ENCODE results near the gene SLC25A26. TPM values are rescaled to one million over a fixed set of nuclear protein-coding genes. Genes with fewer than 3 reads are reported as not detected.

The SLC25A26 gene
- total and polyA plus RNA-seq, 12 donors: 12.1 to 44.2 (median 31.0) TPM

GRCh38 chr3:66348704-66349103, 127.9 kb downstream of the SLC25A26 start:
- WGBS, 2 donors: 30 to 37% methylated on average over 3 of the region's 3 CpGs
- intact Hi-C loops (cut with DNase I): no loop called here
- Histone ChIP-seq H3K4me3 (no peak overlapping the region), H3K36me3 (peaks cover 0 to 10% (median 0%) of the 10 kb centered on the region in 9 donors), H3K27me3 (no peaks in the 10 kb centered on the region), H3K4me1 (peaks cover 0 to 30% (median 16%) of the 10 kb centered on the region in 9 donors), H3K9me3 (peaks cover 0 to 8% (median 0%) of the 10 kb centered on the region in 11 donors), H3K27ac (peak overlapping the region in 4 of 10 donors; percentile 18 to 56 (median 44))
- no peak for TF ChIP-seq CTCF (IDR thresholded peaks at IDR 0.05)
- peak in 1 of 2 donors; percentile 53 for DNase-seq
- peak; percentile 45 to 89 (median 70) for ATAC-seq

- intact Hi-C loops (cut with DNase I): no loop called here
- no peak for TF ChIP-seq CTCF (IDR thresholded peaks at IDR 0.05)
- Histone ChIP-seq H3K27ac (no peak overlapping the region), H3K27me3 (no peaks in the 10 kb centered on the region), H3K4me1 (peaks cover 0 to 37% (median 14%) of the 10 kb centered on the region in 9 donors), H3K4me3 (no peak overlapping the region), H3K36me3 (peaks cover 0 to 10% (median 0%) of the 10 kb centered on the region in 9 donors), H3K9me3 (peaks cover 0 to 8% (median 0%) of the 10 kb centered on the region in 11 donors)
- DNase-seq (no peak), ATAC-seq (no peak)
- WGBS, 2 donors: 92 to 97% methylated on average over 8 of the region's 8 CpGs
These were observed 129.8 kb downstream of the SLC25A26 start for GRCh38 chr3:66350601-66351000.

GRCh38 chr3:66353039-66353438, 132.2 kb downstream of the SLC25A26 start:
- DNase-seq (no peak), ATAC-seq (no peak)
- Histone ChIP-seq H3K36me3 (no peaks in the 10 kb centered on the region), H3K27me3 (no peaks in the 10 kb centered on the region), H3K9me3 (no peaks in the 10 kb centered on the region), H3K4me1 (peaks cover 0 to 44% (median 14%) of the 10 kb centered on the region in 9 donors), H3K4me3 (no peak overlapping the region), H3K27ac (peak overlapping the region in 1 of 10 donors; percentile 15)
- 98% methylated on average over 3 of the region's 3 CpGs for WGBS, 2 donors
- intact Hi-C loops (cut with DNase I): no loop called here
- TF ChIP-seq CTCF (IDR thresholded peaks at IDR 0.05): no peak

GRCh38 chr3:66353530-66353929, 132.7 kb downstream of the SLC25A26 start:
- DNase-seq: no peak
- H3K27me3 ChIP-seq: no peaks in the 10 kb centered on the region
- no peaks in the 10 kb centered on the region for H3K36me3 ChIP-seq
- intact Hi-C loops (cut with DNase I): no loop called here
- H3K9me3 ChIP-seq: no peaks in the 10 kb centered on the region
- TF ChIP-seq CTCF (IDR thresholded peaks at IDR 0.05): no peak
- H3K27ac ChIP-seq: peak overlapping the region in 3 of 10 donors; percentile 13 to 16 (median 15)
- H3K4me3 ChIP-seq: no peak overlapping the region
- 31 to 34% methylated on average over 6 of the region's 6 CpGs for WGBS, 2 donors
- ATAC-seq: peak; percentile 54 to 84 (median 64)
- H3K4me1 ChIP-seq: peaks cover 0 to 40% (median 14%) of the 10 kb centered on the region in 9 donors

Measured in heart right ventricle (tissue), 16 donors.